ENCODE data around the gene CLMN.

The CLMN gene

GRCh38 chr14:95258754-95259593, 60.7 kb downstream of the CLMN start:
- DNase-seq, result no peak

- DNase-seq, result no peak
These were observed 61.6 kb downstream of the CLMN start for GRCh38 chr14:95258156-95258555.

- DNase-seq, result no peak
These were observed 62.2 kb downstream of the CLMN start for GRCh38 chr14:95257521-95257920.

- DNase-seq, result no peak
These were observed 63.0 kb downstream of the CLMN start for GRCh38 chr14:95256776-95257060.

GRCh38 chr14:95256002-95256775, 63.5 kb downstream of the CLMN start:
- DNase-seq, result peak; percentile 94

GRCh38 chr14:95255487-95255886, 64.2 kb downstream of the CLMN start:
- peak; percentile 51 for DNase-seq

GRCh38 chr14:95255013-95255412, 64.7 kb downstream of the CLMN start:
- no peak for DNase-seq

GRCh38 chr14:95254288-95254687, 65.4 kb downstream of the CLMN start:
- DNase-seq, result no peak

- DNase-seq, result no peak
These were observed 66.6 kb downstream of the CLMN start for GRCh38 chr14:95253039-95253630.

GRCh38 chr14:95252219-95252618, 67.5 kb downstream of the CLMN start:
- DNase-seq, result no peak

- no peak for DNase-seq
These were observed 68.8 kb downstream of the CLMN start for GRCh38 chr14:95250936-95251335.

GRCh38 chr14:95250140-95250769, 69.5 kb downstream of the CLMN start:
- DNase-seq, result no peak

GRCh38 chr14:95248432-95248831, 71.3 kb downstream of the CLMN start:
- DNase-seq, result no peak

GRCh38 chr14:95246870-95247269, 72.8 kb downstream of the CLMN start:
- DNase-seq, result no peak

GRCh38 chr14:95245334-95245733, 74.4 kb downstream of the CLMN start:
- no peak for DNase-seq

- DNase-seq, result no peak
These were observed 75.1 kb downstream of the CLMN start for GRCh38 chr14:95244587-95244986.

GRCh38 chr14:95242870-95243269, 76.8 kb downstream of the CLMN start:
- DNase-seq, result no peak

- DNase-seq, result no peak
These were observed 78.6 kb downstream of the CLMN start for GRCh38 chr14:95240859-95241813.

- no peak for DNase-seq
These were observed 81.0 kb downstream of the CLMN start for GRCh38 chr14:95238487-95239298.

- no peak for DNase-seq
These were observed 81.8 kb downstream of the CLMN start for GRCh38 chr14:95237958-95238340.

All from NCI-H1436 treated with DMSO at 0.1 percent for 48 hours (cell line).